ENCODE measurements around the gene SV2B.

The SV2B gene

GRCh38 chr15:91061997-91062396 is 38.1 kb upstream of the SV2B start:
- TF ChIP-seq TAF1 (IDR thresholded peaks at IDR 0.05; ENCODE audit: borderline replicate concordance, insufficient read depth, low read length) (no peak), FOXP2 (optimal IDR thresholded peaks at IDR 0.05; ENCODE audit: borderline replicate concordance, extremely low read depth, extremely low read length, insufficient read depth) (no peak), REST (IDR thresholded peaks at IDR 0.05; ENCODE audit: insufficient read depth in 1 of 2, low read depth in 2 of 2, low read length in 2 of 2) (no peak), SIN3A (IDR thresholded peaks at IDR 0.05; ENCODE audit: borderline replicate concordance, insufficient read depth, low read length) (no peak), POLR2AphosphoS5 (IDR thresholded peaks at IDR 0.05; ENCODE audit: low read depth, low read length) (no peak)

GRCh38 chr15:91065505-91065904 is 34.6 kb upstream of the SV2B start:
- TF ChIP-seq REST (IDR thresholded peaks at IDR 0.05; ENCODE audit: insufficient read depth in 1 of 2, low read depth in 2 of 2, low read length in 2 of 2), result 0 out of 4 replicates have a peak, but pooled peaks of 1 of the 2 experiments have one; percentile 48
- TF ChIP-seq POLR2AphosphoS5 (IDR thresholded peaks at IDR 0.05; ENCODE audit: low read depth, low read length), result no peak

- no peak for TF ChIP-seq REST (IDR thresholded peaks at IDR 0.05; ENCODE audit: insufficient read depth in 1 of 2, low read depth in 2 of 2, low read length in 2 of 2)
- TF ChIP-seq TAF1 (IDR thresholded peaks at IDR 0.05; ENCODE audit: borderline replicate concordance, insufficient read depth, low read length), result no peak
- no peak for TF ChIP-seq SIN3A (IDR thresholded peaks at IDR 0.05; ENCODE audit: borderline replicate concordance, insufficient read depth, low read length)
- TF ChIP-seq FOXP2 (optimal IDR thresholded peaks at IDR 0.05; ENCODE audit: borderline replicate concordance, extremely low read depth, extremely low read length, insufficient read depth), result no peak
- TF ChIP-seq POLR2AphosphoS5 (IDR thresholded peaks at IDR 0.05; ENCODE audit: low read depth, low read length), result no peak
Measured at GRCh38 chr15:91067036-91067435, 33.0 kb upstream of the SV2B start.

- TF ChIP-seq POLR2AphosphoS5 (IDR thresholded peaks at IDR 0.05; ENCODE audit: low read depth, low read length), result no peak
- no peak for TF ChIP-seq REST (IDR thresholded peaks at IDR 0.05; ENCODE audit: insufficient read depth in 1 of 2, low read depth in 2 of 2, low read length in 2 of 2)
- TF ChIP-seq SIN3A (IDR thresholded peaks at IDR 0.05; ENCODE audit: borderline replicate concordance, insufficient read depth, low read length), result no peak
- no peak for TF ChIP-seq FOXP2 (optimal IDR thresholded peaks at IDR 0.05; ENCODE audit: borderline replicate concordance, extremely low read depth, extremely low read length, insufficient read depth)
- TF ChIP-seq TAF1 (IDR thresholded peaks at IDR 0.05; ENCODE audit: borderline replicate concordance, insufficient read depth, low read length), result no peak
Measured at GRCh38 chr15:91068436-91068835, 31.6 kb upstream of the SV2B start.

- TF ChIP-seq POLR2AphosphoS5 (IDR thresholded peaks at IDR 0.05; ENCODE audit: low read depth, low read length) (no peak), REST (IDR thresholded peaks at IDR 0.05; ENCODE audit: insufficient read depth in 1 of 2, low read depth in 2 of 2, low read length in 2 of 2) (no peak), TAF1 (IDR thresholded peaks at IDR 0.05; ENCODE audit: borderline replicate concordance, insufficient read depth, low read length) (no peak), FOXP2 (optimal IDR thresholded peaks at IDR 0.05; ENCODE audit: borderline replicate concordance, extremely low read depth, extremely low read length, insufficient read depth) (no peak)
Measured at GRCh38 chr15:91068966-91069365, 31.1 kb upstream of the SV2B start.

All from PFSK-1 (cell line).